Measurements from ENCODE around the gene ARF3. TPM values are rescaled to one million over a fixed set of nuclear protein-coding genes. Genes with fewer than 3 reads are reported as not detected.
A peak's percentile ranks its signal among the peaks of the same experiment; 100 is the strongest.

ARF3 gene
- total and polyA plus RNA-seq, 2 donors (not counting 1 experiment from before 2014, with no cell fraction given) = 31.7 to 77.5 TPM

DNA sequence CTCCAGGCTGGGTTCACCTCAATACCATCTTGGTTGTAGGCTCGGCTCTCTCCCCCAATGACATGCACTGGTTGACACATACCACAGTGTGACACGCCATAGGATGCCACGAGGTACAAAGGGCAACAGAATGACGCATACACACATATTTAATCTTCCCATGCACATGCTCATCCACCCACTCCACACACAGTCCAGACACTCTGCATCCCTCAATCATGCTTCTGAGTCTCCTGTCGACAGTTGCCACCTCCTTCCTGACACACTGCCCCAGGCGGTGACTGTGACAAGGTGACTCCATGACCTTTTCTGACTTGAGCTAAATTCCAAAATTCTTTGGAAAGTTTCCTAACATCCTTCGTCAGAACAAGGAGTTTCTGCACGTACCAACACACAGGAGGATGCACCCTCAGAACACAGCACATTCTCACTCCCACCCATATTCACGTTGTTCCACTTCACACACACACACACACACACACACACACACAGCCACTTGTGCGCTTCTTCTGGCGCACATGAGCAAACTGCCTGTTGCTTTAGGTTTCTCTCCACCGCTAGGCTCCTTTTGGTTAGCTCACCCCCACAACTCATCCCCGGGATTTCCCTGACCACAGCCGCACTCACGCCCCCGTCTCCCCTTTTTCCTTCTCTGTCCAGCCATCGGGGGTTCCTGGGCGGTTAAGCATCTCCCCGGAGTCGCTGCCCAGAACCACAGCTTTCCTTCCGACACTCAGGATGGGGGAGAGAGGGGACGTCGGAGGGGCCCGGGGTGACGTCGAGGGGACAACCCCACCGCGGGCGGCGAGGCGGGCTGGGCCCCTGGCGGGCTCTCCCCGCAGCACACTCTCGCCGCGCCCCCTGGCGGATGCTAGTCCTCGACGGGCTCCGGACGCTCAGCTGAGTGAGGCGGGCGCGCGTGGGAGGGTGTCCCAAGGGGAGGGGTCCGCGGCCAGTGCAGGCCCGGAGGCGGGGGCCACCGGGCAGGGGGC lies 20.3 kb upstream of the ARF3 start:
- Histone ChIP-seq H3K27ac (ENCODE audit: low read length in 2 of 2) (no peak overlapping the region), H3K36me3 (replicated peaks in 1 of 2; ENCODE audit: control extremely low read depth in 1 of 2, control insufficient read depth in 1 of 2, extremely low read depth in 1 of 2, insufficient read depth in 2 of 2, low read length in 1 of 2) (no peaks in the 10 kb centered on the region), H4K20me1 (ENCODE audit: control insufficient read depth, insufficient read depth, low read length, poor library complexity, severe bottlenecking) (peaks cover 7% of the 10 kb centered on the region), H3K79me2 (ENCODE audit: control insufficient read depth, insufficient read depth, low read length) (no peaks in the 10 kb centered on the region), H3K4me3 (ENCODE audit: control extremely low read depth in 1 of 5, extremely low read depth in 1 of 5, insufficient read depth in 1 of 5, low read depth in 2 of 5, low read length in 4 of 5) (peak overlapping the region in 3 of 5 experiments; percentile 60 to 86 (median 65)), H3K9ac (ENCODE audit: low read length) (peak overlapping the region; percentile 76), H3K4me2 (replicated peaks; ENCODE audit: low read depth, low read length, poor library complexity, severe bottlenecking) (peak overlapping the region; percentile 99), H3K9me3 (ENCODE audit: control extremely low read depth in 1 of 3, control insufficient read depth in 2 of 3, insufficient read depth in 1 of 3, low read length in 2 of 3) (peaks cover 0 to 29% (median 0%) of the 10 kb centered on the region in 3 donors), H3K4me1 (ENCODE audit: control insufficient read depth in 2 of 2, insufficient read depth in 2 of 2, low read length in 2 of 2) (peaks cover 55 to 56% of the 10 kb centered on the region in 2 donors), H2AFZ (ENCODE audit: insufficient read depth, low read depth, low read length, poor library complexity, severe bottlenecking) (peak overlapping the region; percentile 86), H3K27me3 (replicated peaks in 1 of 4; ENCODE audit: control extremely low read depth in 1 of 4, control insufficient read depth in 3 of 4, insufficient read depth in 4 of 4, low read length in 3 of 4) (peaks cover 2 to 90% (median 54%) of the 10 kb centered on the region in 4 experiments)
- H3K4me1 Mint-ChIP-seq = peaks cover 57% of the 10 kb centered on the region
- CTCF ChIA-PET = interaction anchor here (0.5 to 9.0 kb wide), 20 partner anchors 9 to 185 kb away, joined by 3 to 71 read pairs (median 7); partner anchors contain the start of genes ARF3, DDX23, FKBP11 and PRKAG1
- peak overlapping the region; percentile 73 for H3K27ac Mint-ChIP-seq
- H3K4me3 Mint-ChIP-seq = peak overlapping the region; percentile 72
- no peaks in the 10 kb centered on the region for H3K9me3 Mint-ChIP-seq (ENCODE audit: insufficient read depth)
- no peak for TF ChIP-seq EZH2 (IDR thresholded peaks at IDR 0.05; ENCODE audit: borderline replicate concordance, insufficient read depth, low read depth, low read length, poor library complexity, severe bottlenecking)
- TF ChIP-seq, protein P1, sequence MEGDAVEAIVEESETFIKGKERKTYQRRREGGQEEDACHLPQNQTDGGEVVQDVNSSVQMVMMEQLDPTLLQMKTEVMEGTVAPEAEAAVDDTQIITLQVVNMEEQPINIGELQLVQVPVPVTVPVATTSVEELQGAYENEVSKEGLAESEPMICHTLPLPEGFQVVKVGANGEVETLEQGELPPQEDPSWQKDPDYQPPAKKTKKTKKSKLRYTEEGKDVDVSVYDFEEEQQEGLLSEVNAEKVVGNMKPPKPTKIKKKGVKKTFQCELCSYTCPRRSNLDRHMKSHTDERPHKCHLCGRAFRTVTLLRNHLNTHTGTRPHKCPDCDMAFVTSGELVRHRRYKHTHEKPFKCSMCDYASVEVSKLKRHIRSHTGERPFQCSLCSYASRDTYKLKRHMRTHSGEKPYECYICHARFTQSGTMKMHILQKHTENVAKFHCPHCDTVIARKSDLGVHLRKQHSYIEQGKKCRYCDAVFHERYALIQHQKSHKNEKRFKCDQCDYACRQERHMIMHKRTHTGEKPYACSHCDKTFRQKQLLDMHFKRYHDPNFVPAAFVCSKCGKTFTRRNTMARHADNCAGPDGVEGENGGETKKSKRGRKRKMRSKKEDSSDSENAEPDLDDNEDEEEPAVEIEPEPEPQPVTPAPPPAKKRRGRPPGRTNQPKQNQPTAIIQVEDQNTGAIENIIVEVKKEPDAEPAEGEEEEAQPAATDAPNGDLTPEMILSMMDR (IDR thresholded peaks at IDR 0.05) = peak; percentile 92
- DNase-seq = peak; percentile 90
- POLR2A ChIA-PET = interaction anchor here (2.8 kb wide), 1 partner anchor 20 kb away, joined by 12 read pairs; no protein-coding TSS in a partner anchor
- WGBS (ENCODE audit: insufficient coverage) = 6% methylated on average over 50 of the region's 50 CpGs
- intact Hi-C loops (cut with micrococcal nuclease) = loop anchor here (1.0 to 2.0 kb wide), 4 partner anchors 7 to 153 kb away; partner anchors contain the start of gene DDX23
- H3K27me3 Mint-ChIP-seq = peaks cover 74% of the 10 kb centered on the region
- ATAC-seq (ENCODE audit: low read depth) = peak; percentile 69
